ENCODE results near the gene MPG. TPM values are rescaled to one million over a fixed set of nuclear protein-coding genes. Genes with fewer than 3 reads are reported as not detected.
A peak's percentile ranks its signal among the peaks of the same experiment; 100 is the strongest.

The MPG gene
- total RNA-seq, 1 experiment from 2014 or later, result 62.8 TPM

DNA sequence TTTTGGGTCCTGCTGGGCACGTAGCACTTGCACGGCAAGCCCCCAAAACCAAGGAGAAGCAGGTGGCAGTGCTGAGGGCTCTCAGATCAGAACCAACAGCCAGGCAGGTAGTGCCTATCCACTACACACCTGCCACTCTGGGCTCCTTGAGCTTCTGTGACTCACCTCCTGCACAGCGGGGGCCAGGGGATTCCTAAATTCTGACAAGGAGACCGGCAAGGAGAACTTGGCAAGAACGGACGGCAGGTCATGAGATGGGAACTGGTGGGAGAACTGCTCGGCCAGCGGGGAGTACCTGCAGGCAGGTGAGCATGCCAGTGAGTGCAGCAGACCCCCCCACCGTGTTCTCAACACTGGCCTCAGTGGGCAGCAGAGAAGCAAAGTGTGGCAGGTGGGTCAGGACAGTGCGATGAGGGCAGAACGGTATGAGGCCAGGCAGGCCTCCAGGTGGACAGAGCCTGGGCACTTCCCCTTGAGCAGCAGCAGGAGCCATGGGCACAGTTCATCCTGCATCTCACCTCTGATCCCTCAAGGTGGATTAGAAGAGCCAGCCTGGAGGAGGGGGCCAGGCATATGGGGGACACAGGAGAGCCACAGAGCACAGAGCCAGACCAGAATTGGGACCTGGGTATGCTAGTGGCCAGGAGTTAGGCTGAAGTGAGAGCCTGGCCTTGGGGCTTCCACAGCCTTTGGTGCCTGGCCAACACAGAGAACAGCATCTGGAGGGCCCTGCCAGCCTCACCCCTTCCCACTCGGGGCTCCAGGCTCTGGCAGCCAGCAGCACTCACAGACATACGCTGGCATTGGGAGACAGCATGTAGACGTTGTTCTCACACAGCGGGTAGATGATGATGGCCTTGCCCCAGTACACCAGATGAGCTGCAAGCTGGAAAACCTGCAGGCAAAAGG lies 14.7 kb downstream of the MPG start:
- intact Hi-C loops (cut with micrococcal nuclease), result no loop called here
- no peaks in the 10 kb centered on the region for H3K9me3 Mint-ChIP-seq (ENCODE audit: unreplicated experiment)
- ChIA-PET POLR2A (interaction anchor here (0.6 to 1.0 kb wide), 3 partner anchors 24 to 40 kb away, joined by 3 read pairs; no protein-coding TSS in a partner anchor), CTCF (interaction anchor here (1.1 to 6.5 kb wide), 5 partner anchors 13 to 28 kb away, joined by 5 to 89 read pairs (median 56); partner anchors contain the start of gene RHBDF1)
- H3K4me1 Mint-ChIP-seq (ENCODE audit: insufficient read depth, unreplicated experiment), result peaks cover 10% of the 10 kb centered on the region
- peak; percentile 59 for DNase-seq (ENCODE audit: unreplicated experiment)
- no TSS peak for BruUV-seq (replicated peaks)
- H3K36me3 Mint-ChIP-seq (ENCODE audit: insufficient read depth, unreplicated experiment), result peaks cover 39% of the 10 kb centered on the region
- H3K27me3 Mint-ChIP-seq (ENCODE audit: insufficient read depth, unreplicated experiment), result no peaks in the 10 kb centered on the region
- TF ChIP-seq, protein P1, sequence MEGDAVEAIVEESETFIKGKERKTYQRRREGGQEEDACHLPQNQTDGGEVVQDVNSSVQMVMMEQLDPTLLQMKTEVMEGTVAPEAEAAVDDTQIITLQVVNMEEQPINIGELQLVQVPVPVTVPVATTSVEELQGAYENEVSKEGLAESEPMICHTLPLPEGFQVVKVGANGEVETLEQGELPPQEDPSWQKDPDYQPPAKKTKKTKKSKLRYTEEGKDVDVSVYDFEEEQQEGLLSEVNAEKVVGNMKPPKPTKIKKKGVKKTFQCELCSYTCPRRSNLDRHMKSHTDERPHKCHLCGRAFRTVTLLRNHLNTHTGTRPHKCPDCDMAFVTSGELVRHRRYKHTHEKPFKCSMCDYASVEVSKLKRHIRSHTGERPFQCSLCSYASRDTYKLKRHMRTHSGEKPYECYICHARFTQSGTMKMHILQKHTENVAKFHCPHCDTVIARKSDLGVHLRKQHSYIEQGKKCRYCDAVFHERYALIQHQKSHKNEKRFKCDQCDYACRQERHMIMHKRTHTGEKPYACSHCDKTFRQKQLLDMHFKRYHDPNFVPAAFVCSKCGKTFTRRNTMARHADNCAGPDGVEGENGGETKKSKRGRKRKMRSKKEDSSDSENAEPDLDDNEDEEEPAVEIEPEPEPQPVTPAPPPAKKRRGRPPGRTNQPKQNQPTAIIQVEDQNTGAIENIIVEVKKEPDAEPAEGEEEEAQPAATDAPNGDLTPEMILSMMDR (IDR thresholded peaks at IDR 0.05; ENCODE audit: unreplicated experiment), result no peak
- H3K27ac Mint-ChIP-seq (ENCODE audit: low read depth, unreplicated experiment), result no peak overlapping the region
- no peak overlapping the region for H3K4me3 Mint-ChIP-seq (ENCODE audit: unreplicated experiment)

DNA sequence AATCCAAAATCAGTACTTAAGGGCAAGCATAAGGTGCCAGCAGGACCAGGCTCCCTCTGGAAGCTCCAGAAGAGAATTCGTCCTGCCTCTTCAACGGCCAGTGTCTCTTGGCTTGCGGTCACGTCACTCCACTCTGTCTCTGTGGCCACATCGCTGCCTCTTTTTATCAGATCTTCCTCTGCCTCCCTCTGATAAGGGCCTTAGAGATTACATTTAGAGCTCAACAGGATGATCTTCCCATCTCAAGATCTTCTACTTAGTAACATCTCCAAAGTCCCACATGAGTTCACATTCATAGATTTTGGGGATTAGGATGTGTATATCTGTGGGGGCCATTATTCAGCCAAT lies 16.9 kb downstream of the MPG start:
- Mint-ChIP-seq H3K9me3 (ENCODE audit: unreplicated experiment) (no peaks in the 10 kb centered on the region), H3K4me1 (ENCODE audit: insufficient read depth, unreplicated experiment) (peaks cover 10% of the 10 kb centered on the region), H3K27ac (ENCODE audit: low read depth, unreplicated experiment) (no peak overlapping the region), H3K4me3 (ENCODE audit: unreplicated experiment) (no peak overlapping the region), H3K27me3 (ENCODE audit: insufficient read depth, unreplicated experiment) (no peaks in the 10 kb centered on the region), H3K36me3 (ENCODE audit: insufficient read depth, unreplicated experiment) (peaks cover 40% of the 10 kb centered on the region)
- BruUV-seq (replicated peaks), result no TSS peak
- TF ChIP-seq, protein P1 (IDR thresholded peaks at IDR 0.05; ENCODE audit: unreplicated experiment), result no peak
- intact Hi-C loops (cut with micrococcal nuclease), result loop anchor here (1.0 kb wide), 1 partner anchor 42 kb away; the partner anchor contains the start of genes POLR3K and SNRNP25
- ChIA-PET POLR2A (interaction anchor here (1.6 to 2.7 kb wide), 3 partner anchors 10 to 22 kb away, joined by 6 to 9 read pairs (median 8); partner anchors contain the start of gene RHBDF1), CTCF (interaction anchor here (0.8 to 6.5 kb wide), 6 partner anchors 11 to 267 kb away, joined by 4 to 89 read pairs (median 34); partner anchors contain the start of gene RHBDF1)
- no peak for DNase-seq (ENCODE audit: unreplicated experiment)

DNA sequence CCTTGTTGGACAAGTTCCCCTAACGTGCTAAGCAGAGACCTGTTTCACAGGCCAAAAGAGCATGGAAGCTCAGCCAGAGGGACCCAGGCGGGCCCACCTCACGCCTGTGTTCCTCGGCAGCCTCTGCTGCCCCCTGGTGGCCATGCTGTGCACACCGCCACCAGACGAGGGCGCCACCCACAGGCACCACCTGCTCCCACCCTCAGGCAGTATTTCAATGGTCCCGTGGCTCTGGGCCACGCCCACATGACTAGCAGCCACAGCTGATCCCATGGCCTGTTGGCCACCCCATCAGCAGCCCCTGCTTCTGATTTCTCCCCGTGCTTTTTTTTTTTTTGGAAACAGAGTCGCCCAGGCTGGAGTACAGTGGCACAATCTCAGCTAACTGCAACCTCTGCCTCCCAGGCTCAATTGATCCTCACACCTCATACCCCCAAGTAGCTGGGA lies 18.9 kb downstream of the MPG start:
- TF ChIP-seq, protein P1 (IDR thresholded peaks at IDR 0.05; ENCODE audit: unreplicated experiment), result peak; percentile 95
- ChIA-PET POLR2A (interaction anchor here (1.4 to 1.8 kb wide), 2 partner anchors 11 to 19 kb away, joined by 4 to 11 read pairs; partner anchors contain the start of gene MPG), CTCF (interaction anchor here (0.6 to 6.5 kb wide), 27 partner anchors 9 to 1053 kb away, joined by 3 to 89 read pairs (median 4); partner anchors contain the start of genes HBQ1, MPG and RHBDF1)
- Mint-ChIP-seq H3K27ac (ENCODE audit: low read depth, unreplicated experiment) (no peak overlapping the region), H3K27me3 (ENCODE audit: insufficient read depth, unreplicated experiment) (no peaks in the 10 kb centered on the region), H3K36me3 (ENCODE audit: insufficient read depth, unreplicated experiment) (peaks cover 44% of the 10 kb centered on the region), H3K9me3 (ENCODE audit: unreplicated experiment) (no peaks in the 10 kb centered on the region), H3K4me3 (ENCODE audit: unreplicated experiment) (no peak overlapping the region), H3K4me1 (ENCODE audit: insufficient read depth, unreplicated experiment) (peaks cover 10% of the 10 kb centered on the region)
- peak; percentile 90 for DNase-seq (ENCODE audit: unreplicated experiment)
- BruUV-seq (replicated peaks), result no TSS peak
- intact Hi-C loops (cut with micrococcal nuclease), result loop anchor here (1.0 kb wide), 1 partner anchor 32 kb away; no protein-coding TSS in a partner anchor

DNA sequence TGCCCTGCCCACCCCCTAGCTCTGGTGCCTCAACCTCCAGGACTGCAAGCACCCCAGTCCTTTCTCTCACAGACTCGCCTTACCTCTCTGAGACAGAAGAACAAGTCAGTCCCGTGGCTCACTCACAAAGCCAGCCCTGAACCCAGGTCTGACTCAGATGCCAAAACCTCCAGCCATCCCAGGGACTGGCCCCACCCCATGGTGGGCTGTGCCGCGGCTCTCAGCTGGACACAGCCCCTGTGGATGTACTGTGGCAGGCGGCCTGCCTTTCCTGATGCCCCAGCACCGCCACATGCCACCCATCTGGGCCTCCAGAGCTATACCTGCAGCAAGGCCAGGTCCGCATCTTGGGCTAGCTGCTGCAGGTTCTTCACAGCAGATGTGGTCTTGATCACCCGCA lies 19.8 kb downstream of the MPG start:
- BruUV-seq (replicated peaks), result no TSS peak
- intact Hi-C loops (cut with micrococcal nuclease), result loop anchor here (1.0 kb wide), 1 partner anchor 33 kb away; no protein-coding TSS in a partner anchor
- peaks cover 44% of the 10 kb centered on the region for H3K36me3 Mint-ChIP-seq (ENCODE audit: insufficient read depth, unreplicated experiment)
- CTCF ChIA-PET, result interaction anchor here (0.6 to 6.5 kb wide), 14 partner anchors 8 to 265 kb away, joined by 3 to 89 read pairs (median 10); partner anchors contain the start of genes MPG and RHBDF1
- DNase-seq (ENCODE audit: unreplicated experiment), result no peak
- H3K27me3 Mint-ChIP-seq (ENCODE audit: insufficient read depth, unreplicated experiment), result no peaks in the 10 kb centered on the region
- TF ChIP-seq, protein P1 (IDR thresholded peaks at IDR 0.05; ENCODE audit: unreplicated experiment), result no peak
- H3K4me3 Mint-ChIP-seq (ENCODE audit: unreplicated experiment), result no peak overlapping the region
- no peak overlapping the region for H3K27ac Mint-ChIP-seq (ENCODE audit: low read depth, unreplicated experiment)
- POLR2A ChIA-PET, result interaction anchor here (1.4 to 2.2 kb wide), 3 partner anchors 12 to 32 kb away, joined by 4 to 11 read pairs (median 6); partner anchors contain the start of gene MPG
- H3K4me1 Mint-ChIP-seq (ENCODE audit: insufficient read depth, unreplicated experiment), result peaks cover 10% of the 10 kb centered on the region
- no peaks in the 10 kb centered on the region for H3K9me3 Mint-ChIP-seq (ENCODE audit: unreplicated experiment)

Data from MCF 10A (cell line).